HG02588 (cell line): ENCODE data around the gene ADSS2.
"Not testable (repeated sequence)": the region's sequence is repeated elsewhere in the genome, so short reads cannot be mapped to it uniquely, and the experiment has no call there.

Experiments used
- ATAC-seq: cut with Tn5 transposase; IDR thresholded peaks from one replicate; pipeline ENCODE4 v1.9.1; 2021; ENCODE audit warnings: mild to moderate bottlenecking, moderate library complexity; ENCODE audit not compliant: unreplicated experiment

ADSS2 gene

GRCh38 chr1:244400974-244401373, 50.7 kb downstream of the ADSS2 start:
- no peak for ATAC-seq

GRCh38 chr1:244397131-244397530, 54.6 kb downstream of the ADSS2 start:
- no peak for ATAC-seq

DNA sequence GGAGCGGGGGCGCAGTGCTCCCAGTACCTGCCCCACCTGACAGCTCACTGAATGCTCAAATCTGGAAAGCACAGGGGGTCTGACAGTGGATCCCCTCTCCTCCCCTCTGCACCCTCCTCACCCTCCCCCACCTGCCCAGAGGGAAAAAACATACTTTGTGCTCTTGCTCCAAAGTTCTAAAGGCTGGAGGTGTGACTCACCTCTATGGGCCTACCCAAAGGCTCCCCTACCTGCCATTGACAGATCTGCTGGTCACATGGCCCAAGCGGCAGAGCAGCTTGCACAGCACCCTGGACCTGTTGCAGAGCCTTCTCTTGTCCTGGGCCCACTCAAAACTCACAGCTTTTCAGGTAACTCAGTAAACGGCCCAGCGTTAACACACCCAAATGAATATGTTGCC, 55.7 kb downstream of the ADSS2 start:
- ATAC-seq = no peak

DNA sequence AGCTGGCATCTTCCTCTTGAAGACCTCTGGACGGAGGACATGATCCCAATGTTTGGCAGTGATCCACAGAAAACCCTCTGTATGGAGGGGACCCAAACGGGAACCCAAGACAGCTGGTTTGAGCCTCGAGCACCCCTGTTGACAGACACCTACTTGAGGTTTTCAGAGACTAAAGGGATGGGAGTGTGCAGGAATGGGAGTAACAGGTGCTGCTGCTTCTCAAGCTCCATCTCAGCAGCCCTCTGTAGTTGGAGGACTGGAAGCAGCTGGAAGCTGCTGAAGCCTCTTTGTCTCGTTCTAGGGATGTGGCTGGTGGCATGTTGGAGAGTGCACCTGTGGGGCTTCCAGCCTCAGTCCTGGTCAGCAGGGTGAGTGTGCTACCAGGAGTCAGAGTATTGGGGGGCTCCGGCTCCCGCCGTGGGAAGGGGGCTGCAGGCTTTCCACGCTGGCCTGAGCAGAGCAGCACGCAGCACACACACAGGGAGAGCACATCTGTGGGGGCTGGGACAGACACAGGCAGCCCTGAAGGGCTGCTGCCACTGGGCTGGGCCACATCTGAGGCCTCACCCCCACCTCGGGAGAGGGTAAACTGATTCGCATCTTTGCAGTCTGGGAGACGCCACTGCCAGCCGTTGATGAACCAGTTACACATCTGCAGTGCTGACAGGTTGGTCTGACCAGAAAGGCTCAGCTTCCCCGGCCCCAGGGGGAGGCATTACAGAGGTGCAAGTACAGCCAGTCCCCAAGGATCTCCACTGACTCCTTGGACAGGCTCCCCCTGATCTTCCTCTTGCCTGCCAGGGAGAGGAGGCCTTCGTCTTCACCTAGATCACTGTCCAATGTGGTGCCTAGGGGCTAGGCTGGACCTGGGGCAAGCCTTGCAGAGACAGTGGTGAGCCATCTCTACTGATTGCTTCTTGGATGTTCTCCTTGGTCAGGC, 56.6 kb downstream of the ADSS2 start:
- ATAC-seq = no peak

DNA sequence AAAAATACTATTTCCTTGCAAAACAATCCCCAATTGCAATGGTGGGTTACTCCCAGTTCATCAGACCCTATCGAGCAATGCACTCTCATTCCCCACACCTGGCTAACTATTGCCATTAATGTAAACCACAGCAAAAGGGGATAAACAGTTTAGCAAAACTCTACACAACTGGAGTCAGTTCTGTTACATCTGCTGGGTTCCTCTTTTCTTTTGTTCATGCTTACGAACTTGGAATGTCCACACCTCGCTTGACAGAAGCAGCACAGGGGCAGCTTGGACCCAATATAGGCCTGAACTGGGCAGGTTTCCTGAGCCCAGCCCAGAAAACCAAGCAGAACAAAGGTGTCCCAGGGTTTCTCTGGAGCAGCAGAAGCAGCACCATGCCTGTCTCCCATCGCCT, 57.4 kb downstream of the ADSS2 start:
- ATAC-seq = no peak

GRCh38 chr1:244393604-244394176, 58.0 kb downstream of the ADSS2 start:
- no peak for ATAC-seq

DNA sequence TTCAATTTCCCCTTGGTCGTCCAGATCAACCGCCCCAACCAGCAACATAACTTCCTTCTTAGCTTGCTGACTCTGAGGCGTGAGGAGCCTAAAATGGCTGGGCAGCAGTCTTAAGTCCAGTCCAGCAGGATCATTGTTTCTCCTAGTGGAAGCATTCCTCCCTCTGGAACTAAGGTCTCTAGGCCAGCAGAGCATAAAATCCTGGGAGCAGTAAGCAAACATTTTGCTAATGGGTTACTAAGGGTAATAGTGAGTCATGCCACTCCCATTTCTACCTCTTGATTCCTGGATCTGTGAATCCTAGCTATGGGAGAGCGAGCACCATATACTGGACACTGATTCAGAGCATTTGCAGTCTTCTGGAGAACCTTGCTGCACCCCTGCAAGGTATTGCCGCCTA, 59.9 kb downstream of the ADSS2 start:
- no peak for ATAC-seq

DNA sequence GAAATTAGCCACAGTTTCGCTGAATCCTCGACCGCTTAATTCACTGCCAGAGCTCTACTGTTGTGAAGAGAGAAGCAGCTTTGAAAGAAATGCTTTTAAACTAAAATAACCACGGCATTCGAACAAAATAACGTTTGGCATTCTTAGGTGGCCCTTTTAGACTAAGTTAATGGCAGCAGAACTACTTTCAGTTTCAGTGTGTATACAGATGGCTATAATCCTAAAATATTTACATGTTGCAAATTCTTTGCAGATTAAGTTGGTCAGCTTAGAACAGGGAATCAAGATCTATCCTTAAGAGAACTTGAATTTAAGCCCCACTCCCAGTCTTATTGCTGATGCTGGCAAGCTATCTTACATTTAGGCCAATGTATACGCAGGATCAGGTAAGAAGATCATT, 62.7 kb downstream of the ADSS2 start:
- ATAC-seq = no peak

- no peak for ATAC-seq
These were observed 64.3 kb downstream of the ADSS2 start for GRCh38 chr1:244387415-244387814.

DNA sequence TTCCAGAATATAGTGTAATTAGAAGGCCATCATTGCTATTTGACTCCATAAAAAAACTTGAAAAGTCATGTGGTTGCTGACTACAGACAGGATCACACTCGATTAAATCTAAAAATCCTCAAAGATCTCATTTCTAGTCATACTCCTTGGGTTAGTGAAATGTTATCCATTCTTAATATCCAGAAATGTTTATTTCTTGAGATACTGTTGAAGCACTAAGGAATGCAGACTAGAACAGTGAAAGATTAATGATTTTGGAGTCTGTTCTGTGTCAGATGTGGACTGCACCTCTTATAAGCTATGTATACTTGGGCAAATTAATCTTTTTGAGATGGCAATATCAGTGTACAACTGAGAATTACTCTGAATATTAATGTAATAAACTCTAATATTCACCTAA, 65.1 kb downstream of the ADSS2 start:
- no peak for ATAC-seq

DNA sequence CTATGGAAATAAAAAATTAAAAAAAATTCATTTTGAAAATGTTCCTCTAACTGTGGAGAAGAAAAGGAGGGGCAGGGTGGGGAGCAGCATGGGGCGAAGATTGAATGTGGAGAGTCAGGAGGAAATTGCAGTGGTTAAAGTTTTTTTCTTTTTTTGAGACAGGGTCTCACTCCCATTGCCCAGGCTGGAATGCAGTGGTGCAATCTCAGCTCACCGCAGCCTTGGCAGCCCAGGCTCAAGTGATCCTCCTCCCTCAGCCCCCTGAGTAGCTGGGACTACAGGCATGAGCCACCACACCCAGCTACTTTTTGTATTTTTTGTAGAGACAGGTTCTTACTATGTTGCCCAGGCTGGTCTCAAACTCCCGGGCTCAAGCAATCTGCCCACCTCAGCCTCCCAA, 67.6 kb downstream of the ADSS2 start:
- ATAC-seq = no peak

- no peak for ATAC-seq
These were observed 68.3 kb downstream of the ADSS2 start for GRCh38 chr1:244383278-244383884.

- ATAC-seq = no peak
These were observed 69.7 kb downstream of the ADSS2 start for GRCh38 chr1:244381878-244382565.

DNA sequence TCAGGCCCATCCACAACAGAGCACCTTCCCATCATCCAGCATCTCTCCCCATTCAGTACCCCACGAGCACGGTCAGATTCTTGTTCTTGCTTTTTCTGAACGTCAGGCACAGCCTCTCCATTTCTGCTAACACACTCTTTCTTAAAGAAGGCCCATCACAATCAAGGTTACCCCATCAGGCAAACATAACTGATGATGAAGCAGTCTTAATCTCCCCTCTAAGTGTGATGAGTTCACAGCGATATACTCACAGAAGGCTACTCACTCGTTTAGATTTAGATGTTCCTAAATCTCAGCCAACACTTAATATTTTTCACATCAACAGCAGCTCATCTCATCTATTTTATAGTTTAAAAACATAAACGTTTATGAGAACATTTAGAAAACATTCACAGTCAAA, 75.6 kb downstream of the ADSS2 start:
- ATAC-seq = no peak

DNA sequence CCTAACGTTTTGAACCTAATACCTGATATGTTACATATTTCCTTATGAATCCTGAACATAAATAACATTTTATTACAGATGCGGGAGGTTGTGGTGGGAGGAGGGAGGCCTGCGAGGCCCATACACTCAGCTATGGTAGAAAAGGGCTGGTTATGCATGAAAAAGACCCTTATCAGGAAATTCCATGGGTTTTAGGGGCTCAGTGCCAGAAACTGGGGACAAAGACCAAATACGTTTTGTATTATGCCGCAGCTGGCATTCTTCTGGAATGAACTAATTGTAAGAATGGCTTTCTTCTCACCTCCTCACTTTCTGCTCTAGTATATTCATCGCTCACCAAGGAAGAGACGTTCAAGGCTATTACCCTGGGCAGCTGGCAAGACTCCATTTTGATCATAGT, 76.7 kb downstream of the ADSS2 start:
- no peak for ATAC-seq

GRCh38 chr1:244374484-244374883, 77.2 kb downstream of the ADSS2 start:
- ATAC-seq = not testable (repeated sequence)

GRCh38 chr1:244371242-244372141, 80.2 kb downstream of the ADSS2 start:
- ATAC-seq = peak; percentile 83

- no peak for ATAC-seq
These were observed 81.6 kb downstream of the ADSS2 start for GRCh38 chr1:244370060-244370637.

- ATAC-seq = no peak
These were observed 82.3 kb downstream of the ADSS2 start for GRCh38 chr1:244369256-244370057.
